IMR-90 (cell line): ENCODE results near the gene ACAP2. TPM values are rescaled to one million over a fixed set of nuclear protein-coding genes. Genes with fewer than 3 reads are reported as not detected.

Experiments used
- ATAC-seq: fragments of 200-7000 bp; cut with Tn5 transposase; 2 replicates; pipeline ENCODE4 v1.9.1; 2020; ENCODE audit warnings: low read depth, mild to moderate bottlenecking, moderate library complexity
- BruUV-seq: library from RNA; stranded (reverse); fragments of 400-500 nt; replicated peaks from 2 replicates; lab custom pipeline; 2021; lab: Mats Ljungman, UMichigan
- CTCF ChIA-PET: fragments of 300-600 bp; formaldehyde crosslinking; extraction: SDS; loops from one replicate; lab custom pipeline; 2021; ENCODE audit warnings: antibody characterized with exemption; lab: Yijun Ruan, JAX
- POLR2A ChIA-PET: fragments of 300-600 bp; sonication (Branson Sonifier 250); formaldehyde crosslinking; loops from one replicate; lab custom pipeline; 2022; ENCODE audit warnings: antibody characterized with exemption; ENCODE audit not compliant: unreplicated experiment; lab: Charles Lee
- DNase-seq: peaks from one replicate; pipeline ENCODE4 v3.0.0; 2013
- H2AFZ ChIP-seq: replicated peaks from 2 replicates; pipeline ENCODE3; 2013; ENCODE audit warnings: low read length, mild to moderate bottlenecking; ENCODE audit not compliant: poor library complexity
- H2AK5ac ChIP-seq: 2 replicates; pipeline ENCODE4 v1.6.1; 2013; ENCODE audit warnings: low read depth, low read length, inconsistent platforms
- H2AK9ac ChIP-seq: replicated peaks from 2 replicates; pipeline ENCODE3; 2013; ENCODE audit warnings: mild to moderate bottlenecking, low read depth, low read length, moderate library complexity; ENCODE audit not compliant: poor library complexity
- H2BK120ac ChIP-seq: 2 replicates; pipeline ENCODE4 v1.6.1; 2013; ENCODE audit warnings: low read depth, low read length, inconsistent platforms
- H2BK15ac ChIP-seq: 3 replicates; pipeline ENCODE4 v1.6.1; 2013; ENCODE audit warnings: low read depth, low read length, inconsistent platforms
- H2BK20ac ChIP-seq: 2 replicates; pipeline ENCODE4 v1.6.1; 2013; ENCODE audit warnings: low read depth, mild to moderate bottlenecking, inconsistent platforms, low read length, moderate library complexity
- H2BK5ac ChIP-seq: 2 replicates; pipeline ENCODE4 v1.6.1; 2013; ENCODE audit warnings: mild to moderate bottlenecking, low read depth, low read length, inconsistent platforms; ENCODE audit not compliant: poor library complexity, severe bottlenecking
- H3K14ac ChIP-seq: replicated peaks from 2 replicates; pipeline ENCODE4 v1.6.1; 2013; ENCODE audit warnings: low read depth, low read length, inconsistent platforms
- H3K18ac ChIP-seq: 2 replicates; pipeline ENCODE4 v1.6.1; 2013; ENCODE audit warnings: low read depth, low read length, control low read depth
- H3K23ac ChIP-seq: 2 replicates; pipeline ENCODE4 v1.6.1; 2013; ENCODE audit warnings: low read depth, low read length, inconsistent platforms
- H3K27ac ChIP-seq: 2 replicates; pipeline ENCODE4 v1.5.1; 2013; ENCODE audit warnings: mild to moderate bottlenecking, control low read depth, low read length; ENCODE audit not compliant: insufficient read depth
- H3K27me3 ChIP-seq: 2 replicates; pipeline ENCODE4 v1.6.1; 2013; ENCODE audit warnings: low read length; ENCODE audit not compliant: control insufficient read depth, insufficient read depth
- H3K36me3 ChIP-seq: 2 replicates; pipeline ENCODE4 v1.6.1; 2013; ENCODE audit warnings: low read length, mixed read lengths; ENCODE audit not compliant: control insufficient read depth, insufficient read depth
- H3K4ac ChIP-seq: 2 replicates; pipeline ENCODE4 v1.6.1; 2013; ENCODE audit warnings: low read depth, low read length, inconsistent platforms
- H3K4me1 ChIP-seq: 2 replicates; pipeline ENCODE4 v1.6.1; 2013; ENCODE audit warnings: low read length, mixed read lengths; ENCODE audit not compliant: control insufficient read depth, insufficient read depth
- H3K4me2 ChIP-seq: 2 replicates; pipeline ENCODE4 v1.6.1; 2013; ENCODE audit warnings: low read depth, mild to moderate bottlenecking, control low read depth, low read length, moderate library complexity
- H3K4me3 ChIP-seq: 2 replicates; pipeline ENCODE4 v1.5.1; 2013; ENCODE audit warnings: low read depth, mild to moderate bottlenecking, control low read depth, low read length, moderate library complexity; ENCODE audit not compliant: insufficient read depth
- H3K56ac ChIP-seq: 2 replicates; pipeline ENCODE4 v1.6.1; 2013; ENCODE audit warnings: low read length, inconsistent platforms; ENCODE audit not compliant: insufficient read depth; ENCODE audit errors: extremely low read depth
- H3K79me1 ChIP-seq, 2 experiments: 2 replicates each; pipeline ENCODE4 v1.6.1; 2013; ENCODE audit warnings: low read length in 2 of 2, inconsistent platforms in 1 of 2, low read depth in 1 of 2
- H3K9ac ChIP-seq: 2 replicates; pipeline ENCODE4 v1.6.1; 2013; ENCODE audit warnings: low read depth, low read length, control low read depth
- H3K9me1 ChIP-seq: 2 replicates; pipeline ENCODE4 v1.6.1; 2013; ENCODE audit warnings: low read length, inconsistent platforms; ENCODE audit not compliant: insufficient read depth
- H3K9me3 ChIP-seq: 2 replicates; pipeline ENCODE4 v1.6.1; 2013; ENCODE audit warnings: low read length; ENCODE audit not compliant: control insufficient read depth, insufficient read depth
- H4K20me1 ChIP-seq: 2 replicates; pipeline ENCODE4 v1.6.1; 2013; ENCODE audit warnings: low read length, inconsistent platforms; ENCODE audit not compliant: insufficient read depth
- H4K5ac ChIP-seq: 2 replicates; pipeline ENCODE4 v1.6.1; 2013; ENCODE audit warnings: mild to moderate bottlenecking, low read depth, low read length, control low read depth
- H4K8ac ChIP-seq, 2 experiments: 2 replicates each; pipeline ENCODE4 v1.6.1; 2013; ENCODE audit warnings: low read depth in 2 of 2, low read length in 2 of 2, control low read depth in 1 of 2, inconsistent platforms in 1 of 2
- H4K91ac ChIP-seq: 2 replicates; pipeline ENCODE4 v1.6.1; 2013; ENCODE audit warnings: low read depth, low read length, inconsistent platforms; ENCODE audit not compliant: insufficient read depth
- BHLHE40 ChIP-seq: fragments of 150-350 bp; IDR thresholded peaks from 2 replicates; pipeline ENCODE4 v1.6.1; 2016; ENCODE audit warnings: mild to moderate bottlenecking, low read depth, low read length
- CEBPB ChIP-seq: IDR thresholded peaks from 2 replicates; pipeline ENCODE4 v1.6.1; 2012; ENCODE audit warnings: low read depth, low read length, improper control_type of control experiment
- CHD1 ChIP-seq: IDR thresholded peaks from 2 replicates; pipeline ENCODE4 v1.6.1; 2012; ENCODE audit warnings: low read depth, low read length, improper control_type of control experiment
- ELK1 ChIP-seq: fragments of 150-350 bp; IDR thresholded peaks from 2 replicates; pipeline ENCODE4 v1.6.1; 2016; ENCODE audit warnings: low read depth, mild to moderate bottlenecking, low read length, moderate library complexity, borderline replicate concordance
- FOS ChIP-seq: fragments of 150-350 bp; IDR thresholded peaks from 2 replicates; pipeline ENCODE4 v1.6.1; 2016; ENCODE audit warnings: low read depth, low read length
- MAFK ChIP-seq: IDR thresholded peaks from 2 replicates; pipeline ENCODE4 v1.6.1; 2012; ENCODE audit warnings: low read depth, low read length, improper control_type of control experiment
- MAZ ChIP-seq: IDR thresholded peaks from 2 replicates; pipeline ENCODE4 v1.6.1; 2012; ENCODE audit warnings: low read depth, mild to moderate bottlenecking, low read length, improper control_type of control experiment, moderate library complexity, borderline replicate concordance
- MXI1 ChIP-seq: IDR thresholded peaks from 2 replicates; pipeline ENCODE4 v1.6.1; 2012; ENCODE audit warnings: low read depth, mild to moderate bottlenecking, low read length, moderate library complexity, borderline replicate concordance
- NFE2L2 ChIP-seq: fragments of 150-350 bp; IDR thresholded peaks from 2 replicates; pipeline ENCODE4 v1.6.1; 2016; ENCODE audit warnings: low read depth, mild to moderate bottlenecking, low read length
- POLR2A ChIP-seq: IDR thresholded peaks from 2 replicates; pipeline ENCODE4 v1.6.1; 2012; ENCODE audit warnings: mild to moderate bottlenecking, low read depth, low read length
- RAD21 ChIP-seq: IDR thresholded peaks from 2 replicates; pipeline ENCODE4 v1.6.1; 2012; ENCODE audit warnings: low read length, improper control_type of control experiment
- RCOR1 ChIP-seq: IDR thresholded peaks from 2 replicates; pipeline ENCODE4 v1.6.1; 2012; ENCODE audit warnings: mild to moderate bottlenecking, low read length, improper control_type of control experiment; ENCODE audit not compliant: insufficient replicate concordance
- RFX5 ChIP-seq: IDR thresholded peaks from 2 replicates; pipeline ENCODE4 v1.8.0; 2012; ENCODE audit warnings: low read depth, mild to moderate bottlenecking, low read length, moderate library complexity
- SMC3 ChIP-seq: fragments of 150-350 bp; IDR thresholded peaks from 2 replicates; pipeline ENCODE4 v1.6.1; 2016; ENCODE audit warnings: low read depth, mild to moderate bottlenecking, antibody characterized with exemption, low read length, moderate library complexity
- WGBS, 2 experiments: methylation state at CpG; one replicate each; pipeline versions ENCODE4 v1.1.5 to v1.1.7; 2013; ENCODE audit warnings: missing lambda C conversion rate in 2 of 2; ENCODE audit not compliant: insufficient read length in 1 of 2; ENCODE audit errors: extremely low coverage in 2 of 2; 5-methylcytosine and 5-hydroxymethylcytosine counted together
- dilution Hi-C: fragments of 300-500 bp; cut with HindIII; formaldehyde crosslinking; loops from one replicate; pipeline ENCODE4 v1.14.3; 2018; ENCODE audit warnings: low sequenced_read_pairs; ENCODE audit not compliant: unreplicated experiment
- in situ Hi-C: fragments of 300-500 bp; cut with MboI; formaldehyde crosslinking; loops from 3 replicates; pipeline ENCODE4 v1.14.3; 2019; ENCODE audit warnings: low sequenced_read_pairs, inconsistent platforms, mixed read lengths
- intact Hi-C: fragments of 100-400 bp; cut with micrococcal nuclease; formaldehyde crosslinking; loops from 2 replicates; pipeline ENCODE4 v1.10.0; 2022
- polyA plus RNA-seq, 3 experiments: library from polyadenylated mRNA; depleted of rRNA; stranded (reverse); fragments of >200 nt; gene quantifications; 2 replicates each; pipeline ENCODE4 v1.2.3, GENCODE V29; 2012; ENCODE audit warnings: low replicate concordance in 1 of 3
- total RNA-seq: library from RNA; depleted of rRNA; stranded (reverse); fragments of >200 nt; gene quantifications from 2 replicates; pipeline ENCODE4 v1.2.3, GENCODE V29; 2012
- TF ChIP-seq, protein P1 (sequence below): fragments of 150-350 bp; IDR thresholded peaks from 2 replicates; pipeline ENCODE4 v1.6.1; 2017; ENCODE audit warnings: mild to moderate bottlenecking, antibody characterized with exemption, low read length, low read depth
- TF ChIP-seq, protein P2 (sequence below): conservative IDR thresholded peaks from 2 replicates; pipeline ENCODE4 v1.5.1; 2012; ENCODE audit warnings: mild to moderate bottlenecking, low read depth, low read length, improper control_type of control experiment

The ACAP2 gene
- total and polyA plus RNA-seq, 2 of the 4 experiments (the other 2 are of a cell fraction): 11.9 to 35.1 TPM

DNA sequence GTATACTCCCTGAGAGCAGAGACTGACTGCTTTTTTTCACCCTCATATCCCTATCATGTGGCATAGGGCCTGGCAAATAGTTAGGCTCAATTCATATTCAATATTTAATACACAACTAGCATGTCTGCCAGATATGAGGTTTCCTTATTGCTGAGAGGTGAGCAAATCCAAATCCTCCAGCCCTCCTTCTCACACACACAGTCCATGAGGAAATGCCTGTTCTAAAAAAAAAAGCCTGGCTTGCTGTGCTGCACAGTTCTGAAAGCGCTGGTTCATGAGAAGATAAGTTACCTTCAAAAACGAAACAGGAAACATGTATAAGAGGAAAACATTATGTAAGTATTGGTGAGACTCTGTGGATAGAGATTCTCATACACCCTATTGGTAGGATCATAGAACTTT, 15.5 kb upstream of the ACAP2 start:
- H3K14ac ChIP-seq: no peak overlapping the region
- no peaks in the 10 kb centered on the region for H3K36me3 ChIP-seq
- intact Hi-C loops (no loop called here), in situ Hi-C loops (no loop called here), dilution Hi-C loops (no loop called here)
- ChIA-PET POLR2A (no interaction called here), CTCF (no interaction called here)
- H2AFZ ChIP-seq: no peak overlapping the region
- H4K91ac ChIP-seq: no peak overlapping the region
- H2AK5ac ChIP-seq: no peak overlapping the region
- H3K9me1 ChIP-seq: no peaks in the 10 kb centered on the region; the same call in 1 of the 2 replicates
- peak overlapping the region; percentile 50; the same call in 1 of the 2 replicates for H3K4me2 ChIP-seq
- DNase-seq (peak; percentile 28), ATAC-seq (peak; percentile 14; the same call in 1 of the 2 replicates)
- no peak overlapping the region for H4K8ac ChIP-seq
- H4K20me1 ChIP-seq: no peaks in the 10 kb centered on the region
- H3K27me3 ChIP-seq: 0 out of 2 replicates have a peak, but pooled peaks cover 3% of the 10 kb centered on the region
- H2AK9ac ChIP-seq: no peak overlapping the region
- no peak overlapping the region for H3K4me3 ChIP-seq
- H3K79me1 ChIP-seq: no peaks in the 10 kb centered on the region
- BruUV-seq: no TSS peak
- no CpG with 5 or more reads among the region's 2 CpGs for WGBS, 2 experiments
- no peak overlapping the region for H3K4ac ChIP-seq
- H3K23ac ChIP-seq: no peak overlapping the region
- H3K4me1 ChIP-seq: no peaks in the 10 kb centered on the region
- no peak overlapping the region; the same call in 1 of the 2 replicates for H4K5ac ChIP-seq
- H3K9ac ChIP-seq: no peak overlapping the region
- no peak overlapping the region for H3K18ac ChIP-seq
- no peak overlapping the region for H3K27ac ChIP-seq
- no peaks in the 10 kb centered on the region for H3K9me3 ChIP-seq
- H2BK20ac ChIP-seq: no peak overlapping the region
- no peak overlapping the region for H2BK15ac ChIP-seq
- no peak for TF ChIP-seq ELK1
- TF ChIP-seq CHD1: no peak
- TF ChIP-seq, protein P1, sequence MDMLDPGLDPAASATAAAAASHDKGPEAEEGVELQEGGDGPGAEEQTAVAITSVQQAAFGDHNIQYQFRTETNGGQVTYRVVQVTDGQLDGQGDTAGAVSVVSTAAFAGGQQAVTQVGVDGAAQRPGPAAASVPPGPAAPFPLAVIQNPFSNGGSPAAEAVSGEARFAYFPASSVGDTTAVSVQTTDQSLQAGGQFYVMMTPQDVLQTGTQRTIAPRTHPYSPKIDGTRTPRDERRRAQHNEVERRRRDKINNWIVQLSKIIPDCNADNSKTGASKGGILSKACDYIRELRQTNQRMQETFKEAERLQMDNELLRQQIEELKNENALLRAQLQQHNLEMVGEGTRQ: no peak
- no peak for TF ChIP-seq FOS
- no peak for TF ChIP-seq RFX5
- TF ChIP-seq RCOR1: no peak
- TF ChIP-seq RAD21: no peak
- no peak for TF ChIP-seq NFE2L2
- no peak for TF ChIP-seq BHLHE40
- TF ChIP-seq SMC3: no peak
- no peak for TF ChIP-seq MXI1
- TF ChIP-seq CEBPB: no peak
- TF ChIP-seq, protein P2, sequence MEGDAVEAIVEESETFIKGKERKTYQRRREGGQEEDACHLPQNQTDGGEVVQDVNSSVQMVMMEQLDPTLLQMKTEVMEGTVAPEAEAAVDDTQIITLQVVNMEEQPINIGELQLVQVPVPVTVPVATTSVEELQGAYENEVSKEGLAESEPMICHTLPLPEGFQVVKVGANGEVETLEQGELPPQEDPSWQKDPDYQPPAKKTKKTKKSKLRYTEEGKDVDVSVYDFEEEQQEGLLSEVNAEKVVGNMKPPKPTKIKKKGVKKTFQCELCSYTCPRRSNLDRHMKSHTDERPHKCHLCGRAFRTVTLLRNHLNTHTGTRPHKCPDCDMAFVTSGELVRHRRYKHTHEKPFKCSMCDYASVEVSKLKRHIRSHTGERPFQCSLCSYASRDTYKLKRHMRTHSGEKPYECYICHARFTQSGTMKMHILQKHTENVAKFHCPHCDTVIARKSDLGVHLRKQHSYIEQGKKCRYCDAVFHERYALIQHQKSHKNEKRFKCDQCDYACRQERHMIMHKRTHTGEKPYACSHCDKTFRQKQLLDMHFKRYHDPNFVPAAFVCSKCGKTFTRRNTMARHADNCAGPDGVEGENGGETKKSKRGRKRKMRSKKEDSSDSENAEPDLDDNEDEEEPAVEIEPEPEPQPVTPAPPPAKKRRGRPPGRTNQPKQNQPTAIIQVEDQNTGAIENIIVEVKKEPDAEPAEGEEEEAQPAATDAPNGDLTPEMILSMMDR: no peak
- no peak for TF ChIP-seq MAZ
- no peak for TF ChIP-seq POLR2A
- TF ChIP-seq MAFK: no peak
- no peak overlapping the region for H2BK120ac ChIP-seq
- H3K56ac ChIP-seq: no peak overlapping the region
- no peak overlapping the region for H2BK5ac ChIP-seq
